NCI-H524 treated with DMSO at 0.1 percent for 48 hours (cell line): Measurements from ENCODE around the gene CANT1.

Experiments used
- DNase-seq: peaks from one replicate; lab custom pipeline; 2025; lab: John Stamatoyannopoulos, UW

CANT1 gene

GRCh38 chr17:78995022-78995760 is 14.4 kb downstream of the CANT1 start:
- no peak for DNase-seq

GRCh38 chr17:78993981-78994671 is 15.4 kb downstream of the CANT1 start:
- no peak for DNase-seq

DNA sequence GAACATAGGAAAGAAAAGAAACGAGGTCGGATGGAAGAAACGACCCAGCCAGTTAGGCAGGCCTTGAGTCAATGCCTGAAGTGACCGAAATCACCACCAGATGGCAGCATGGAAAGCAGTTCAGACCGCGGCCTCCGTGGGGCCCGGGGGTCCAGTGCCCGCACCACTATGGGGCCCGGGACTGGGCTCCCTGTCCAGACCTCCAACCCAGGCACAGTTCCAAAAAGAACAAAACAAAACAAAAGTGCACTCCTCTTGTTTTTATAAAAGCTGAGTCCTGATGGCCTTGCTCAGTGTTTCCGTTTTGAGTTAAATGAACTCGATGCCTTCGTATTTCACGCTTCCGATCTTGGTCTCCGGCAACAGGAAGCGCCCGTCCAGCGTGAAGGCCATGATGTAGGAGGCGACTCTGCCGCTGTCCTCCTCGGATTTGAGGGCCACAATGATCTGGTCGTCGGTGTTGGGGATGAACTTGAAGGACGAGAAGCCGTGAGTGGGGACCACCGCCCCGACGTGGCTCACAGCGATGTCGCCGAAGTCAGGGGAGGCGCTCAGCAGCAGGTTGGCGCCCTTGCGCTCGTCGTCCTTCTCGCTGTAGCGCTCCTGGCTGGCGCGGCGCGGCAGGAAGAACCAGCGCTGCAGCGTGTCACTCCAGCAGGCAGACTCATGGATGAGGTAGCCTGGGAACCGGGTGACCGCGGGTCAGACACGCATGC is 16.2 kb downstream of the CANT1 start:
- DNase-seq = no peak

DNA sequence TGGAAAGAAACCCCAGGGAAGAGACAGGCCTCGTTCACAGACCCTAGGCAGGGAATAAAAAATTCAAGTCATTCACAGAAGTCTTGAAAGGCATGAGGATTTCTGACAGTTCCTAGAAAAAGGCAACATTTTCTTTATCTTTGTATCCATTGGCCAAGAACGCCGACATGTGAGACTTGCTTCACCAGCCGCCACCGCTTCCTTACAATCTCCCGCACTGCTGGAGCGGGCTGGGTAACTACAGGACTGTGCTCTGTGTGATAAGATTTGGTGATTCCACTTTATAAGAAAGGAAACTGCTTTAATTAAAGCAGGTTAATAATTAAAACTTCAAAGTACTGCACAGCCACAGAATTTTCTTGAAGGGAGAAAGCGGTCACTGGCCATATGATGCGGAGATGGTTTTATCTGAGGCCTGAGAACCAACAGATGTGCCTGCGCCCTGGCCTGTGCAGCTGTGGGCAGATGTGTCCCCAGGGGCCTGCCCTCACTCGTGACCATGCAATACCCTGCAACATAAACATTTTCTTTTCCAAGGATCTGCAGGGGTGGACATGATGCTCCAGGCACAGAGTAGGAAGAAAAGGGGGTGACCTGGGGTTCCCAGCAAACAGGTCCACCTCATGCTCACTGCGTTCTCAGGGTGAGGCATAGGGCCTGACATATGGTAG is 16.9 kb downstream of the CANT1 start:
- no peak for DNase-seq

- DNase-seq = no peak
These were observed 17.5 kb downstream of the CANT1 start for GRCh38 chr17:78991906-78992532.

- DNase-seq = no peak
These were observed 18.4 kb downstream of the CANT1 start for GRCh38 chr17:78991017-78991738.

- DNase-seq = peak; percentile 36
These were observed 19.1 kb downstream of the CANT1 start for GRCh38 chr17:78990349-78991016.

GRCh38 chr17:78988152-78988551 is 21.4 kb downstream of the CANT1 start:
- no peak for DNase-seq

DNA sequence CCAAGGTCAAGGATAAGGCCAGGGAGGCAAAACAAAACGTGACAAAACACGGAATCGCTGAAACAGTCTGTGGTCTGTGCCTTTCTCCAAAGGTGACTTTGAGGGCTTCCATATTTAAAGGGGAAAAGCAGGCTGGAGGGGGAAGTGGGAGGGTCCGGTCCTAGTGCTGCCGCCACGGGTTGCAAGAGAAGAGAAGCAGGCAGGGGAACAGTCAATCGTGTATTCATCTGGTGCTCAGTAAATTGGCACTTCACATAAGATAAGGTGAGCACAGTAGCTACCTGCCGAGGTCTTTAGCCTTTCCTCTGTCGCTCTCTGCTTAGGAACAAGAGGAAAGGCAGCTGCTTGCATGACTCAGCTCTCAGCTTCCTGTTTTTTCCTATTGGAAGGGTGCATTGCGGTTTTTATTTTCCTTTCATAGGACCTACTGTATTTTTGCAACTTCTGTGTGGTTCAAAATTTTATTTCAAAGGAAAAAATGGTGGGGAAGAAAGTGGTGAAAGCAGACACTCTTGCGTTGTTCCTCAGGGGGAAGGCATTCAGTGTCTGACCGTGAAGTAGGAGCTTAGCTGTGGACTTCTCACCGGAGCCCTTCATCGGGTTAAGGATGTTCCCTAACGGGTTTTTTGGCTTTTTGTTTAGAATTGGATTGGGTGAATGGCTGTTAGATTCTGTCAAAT is 22.8 kb downstream of the CANT1 start:
- DNase-seq = no peak

GRCh38 chr17:78986048-78986648 is 23.4 kb downstream of the CANT1 start:
- no peak for DNase-seq

DNA sequence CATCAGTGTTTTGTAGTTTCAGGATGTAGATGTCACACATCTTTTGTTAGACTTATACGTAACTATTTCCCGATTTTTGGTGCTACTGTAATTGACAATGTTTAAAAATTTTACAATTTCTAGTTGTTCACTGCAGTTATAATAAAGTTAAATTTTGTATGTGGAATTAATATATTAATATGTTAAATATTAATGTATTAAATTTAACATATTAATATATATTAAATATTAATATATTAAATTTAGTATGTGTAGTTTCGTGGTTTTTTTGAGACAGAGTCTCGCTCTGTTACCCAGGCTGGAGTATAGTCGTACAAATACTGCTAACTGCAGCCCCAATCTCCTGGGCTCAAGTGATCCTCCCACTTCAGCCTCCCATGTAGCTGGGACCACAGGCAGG is 24.2 kb downstream of the CANT1 start:
- no peak for DNase-seq

GRCh38 chr17:78981010-78981888 is 28.3 kb downstream of the CANT1 start:
- peak; percentile 92 for DNase-seq

DNA sequence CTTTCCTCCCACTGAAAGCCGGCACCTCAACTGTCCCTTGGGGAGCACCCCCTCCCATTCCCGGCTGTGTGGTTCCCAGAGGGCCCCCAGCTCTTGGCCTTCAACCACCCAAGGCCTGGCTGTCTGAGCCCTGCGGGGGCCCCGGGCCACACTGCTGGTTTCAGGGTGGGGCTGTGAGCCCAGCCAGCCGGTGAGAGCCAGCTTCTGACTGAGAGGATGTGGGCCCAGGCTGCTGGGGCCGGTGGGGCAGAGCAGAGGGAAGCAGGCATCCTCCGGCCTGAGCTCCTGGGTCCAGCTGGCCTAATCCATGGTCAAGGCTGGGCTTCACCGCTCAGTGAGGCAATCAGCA is 29.0 kb downstream of the CANT1 start:
- DNase-seq = no peak

DNA sequence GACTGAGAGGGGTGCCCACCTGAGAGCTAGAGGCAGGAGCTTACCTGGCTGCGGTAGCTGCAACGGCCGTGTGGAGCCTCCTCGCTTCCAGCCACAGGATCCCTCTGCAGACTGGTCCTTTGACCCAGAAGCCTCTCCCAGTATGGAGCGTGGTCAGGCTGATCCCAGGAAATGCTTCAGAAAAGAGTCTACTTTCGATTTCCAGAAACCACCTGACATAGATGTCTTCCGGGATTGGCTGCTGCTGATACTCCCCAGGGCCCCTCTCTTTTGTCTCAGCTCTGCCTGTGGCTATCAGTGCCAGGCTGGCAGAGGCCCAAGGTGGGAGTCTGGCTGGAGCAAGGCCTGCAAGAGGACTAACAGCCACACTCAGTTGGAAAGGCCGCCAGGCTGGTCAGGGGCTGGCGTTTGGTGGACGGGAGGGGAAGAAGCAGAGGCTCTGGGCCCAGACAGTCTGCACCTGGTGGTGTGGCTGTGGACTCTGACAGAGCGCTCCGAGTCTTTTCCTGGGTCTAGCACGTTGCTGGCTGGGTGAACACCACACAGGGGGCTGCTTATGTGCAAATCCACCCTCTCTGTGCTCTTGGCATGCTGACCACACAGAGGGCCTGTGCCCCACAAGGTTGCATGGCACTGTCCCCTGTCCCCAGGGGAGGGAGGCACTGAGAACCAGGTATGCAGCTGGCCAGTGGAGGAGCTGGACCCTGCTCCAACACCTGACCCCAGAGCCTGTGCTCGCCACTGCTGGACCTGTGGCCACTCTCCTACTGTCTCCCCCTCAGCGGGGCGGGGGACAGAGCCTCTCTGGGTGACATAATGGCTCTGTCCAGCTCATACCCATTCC is 29.6 kb downstream of the CANT1 start, which contains the start of gene LGALS3BP:
LGALS3BP (minus strand) TSS at position 144 of the 844 bp plus-strand sequence. CDS start 2,732 bp downstream, outside the sequence.
- peak; percentile 58 for DNase-seq

GRCh38 chr17:78977997-78978973 is 31.3 kb downstream of the CANT1 start:
- DNase-seq = no peak

GRCh38 chr17:78977681-78977943 is 32.0 kb downstream of the CANT1 start:
- no peak for DNase-seq
